ENCODE results near the gene JPH2. TPM values are rescaled to one million over a fixed set of nuclear protein-coding genes. Genes with fewer than 3 reads are reported as not detected.

Gene JPH2
- total and polyA plus RNA-seq, 10 of the 15 experiments (the other 5 are each of a cell fraction or from before 2014, with no cell fraction given) = 0.16 TPM; not detected in 9

DNA sequence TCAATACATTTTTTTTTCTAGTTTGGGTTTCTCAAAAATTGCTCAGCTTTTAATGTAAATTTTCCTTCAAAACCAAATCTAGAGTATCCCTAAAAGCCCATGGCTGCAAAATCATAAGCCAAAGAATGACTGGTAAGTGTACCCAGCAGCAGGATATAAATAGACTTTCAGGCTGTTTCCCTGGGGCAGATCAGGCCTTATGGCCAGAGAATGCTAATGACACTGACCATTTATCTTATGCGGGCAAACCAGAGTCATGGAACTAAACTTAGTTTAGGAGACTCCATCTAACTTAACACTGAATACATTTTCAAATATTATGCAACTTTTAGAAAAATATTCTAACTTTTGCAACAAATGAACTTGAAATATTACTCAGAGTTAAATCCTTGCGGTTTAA lies 16.2 kb upstream of the JPH2 start:
- no peaks in the 10 kb centered on the region for H3K4me1 ChIP-seq (ENCODE audit: control insufficient read depth, insufficient read depth, low read length)
- ChIA-PET CTCF (interaction anchor here (0.8 to 2.0 kb wide), 5 partner anchors 13 to 511 kb away, joined by 3 to 6 read pairs (median 4); partner anchors contain the start of gene FITM2), SMC1A (ENCODE audit: uncharacterized antibody, unreplicated experiment) (no interaction called here), RAD21 (ENCODE audit: unreplicated experiment) (no interaction called here), POLR2A (interaction anchor here (0.6 kb wide), 1 partner anchor 408 kb away, joined by 4 read pairs; no protein-coding TSS in a partner anchor)
- H3K36me3 ChIP-seq (ENCODE audit: control insufficient read depth in 2 of 2, insufficient read depth in 2 of 2, low read length in 1 of 2) = peaks cover 8 to 35% of the 10 kb centered on the region in 2 experiments
- intact Hi-C loops (cut with micrococcal nuclease; ENCODE audit: unreplicated experiment) = no loop called here
- no TSS peak for BruUV-seq (replicated peaks)
- WGBS (ENCODE audit: insufficient coverage, insufficient replicate concordance, low lambda C conversion rate, missing lambda C conversion rate) = 95% methylated on average over 2 of the region's 2 CpGs
- H3K27me3 ChIP-seq (replicated peaks in 1 of 2; ENCODE audit: control insufficient read depth in 2 of 2, insufficient read depth in 2 of 2, low read length in 1 of 2) = no peaks in the 10 kb centered on the region
- H4K20me1 ChIP-seq (ENCODE audit: control insufficient read depth, insufficient read depth) = no peaks in the 10 kb centered on the region
- no peak for DNase-seq (ENCODE audit: low read depth, low spot score)
- H2AFZ ChIP-seq (ENCODE audit: control insufficient read depth, low read depth, low read length) = no peak overlapping the region
- H3K9me3 ChIP-seq (replicated peaks; ENCODE audit: control insufficient read depth, insufficient read depth, low read length) = no peaks in the 10 kb centered on the region
- ATAC-seq = no peak
- peaks cover 23% of the 10 kb centered on the region for H3K79me2 ChIP-seq (ENCODE audit: control insufficient read depth, insufficient read depth, low read length)
- no peak overlapping the region for H3K27ac ChIP-seq (ENCODE audit: control insufficient read depth, insufficient read depth)
- no peak for FAIRE-seq
- TF ChIP-seq, protein P1, sequence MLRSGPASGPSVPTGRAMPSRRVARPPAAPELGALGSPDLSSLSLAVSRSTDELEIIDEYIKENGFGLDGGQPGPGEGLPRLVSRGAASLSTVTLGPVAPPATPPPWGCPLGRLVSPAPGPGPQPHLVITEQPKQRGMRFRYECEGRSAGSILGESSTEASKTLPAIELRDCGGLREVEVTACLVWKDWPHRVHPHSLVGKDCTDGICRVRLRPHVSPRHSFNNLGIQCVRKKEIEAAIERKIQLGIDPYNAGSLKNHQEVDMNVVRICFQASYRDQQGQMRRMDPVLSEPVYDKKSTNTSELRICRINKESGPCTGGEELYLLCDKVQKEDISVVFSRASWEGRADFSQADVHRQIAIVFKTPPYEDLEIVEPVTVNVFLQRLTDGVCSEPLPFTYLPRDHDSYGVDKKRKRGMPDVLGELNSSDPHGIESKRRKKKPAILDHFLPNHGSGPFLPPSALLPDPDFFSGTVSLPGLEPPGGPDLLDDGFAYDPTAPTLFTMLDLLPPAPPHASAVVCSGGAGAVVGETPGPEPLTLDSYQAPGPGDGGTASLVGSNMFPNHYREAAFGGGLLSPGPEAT (IDR thresholded peaks at IDR 0.05; ENCODE audit: low read depth) = no peak
- TF ChIP-seq SMAD5 (IDR thresholded peaks at IDR 0.05; ENCODE audit: low read depth) = no peak
- TF ChIP-seq FOS (IDR thresholded peaks at IDR 0.05; ENCODE audit: borderline replicate concordance, extremely low read depth, insufficient read length) = no peak
- TF ChIP-seq FOXK2 (IDR thresholded peaks at IDR 0.05) = no peak
- no peak for TF ChIP-seq SP1 (IDR thresholded peaks at IDR 0.05; ENCODE audit: low read depth, low read length)
- TF ChIP-seq TCF3 (IDR thresholded peaks at IDR 0.05; ENCODE audit: borderline replicate concordance, insufficient read depth, low read depth, low read length) = no peak
- no peak for TF ChIP-seq PBX3 (IDR thresholded peaks at IDR 0.05; ENCODE audit: insufficient replicate concordance, low read depth, low read length)
- TF ChIP-seq PML (IDR thresholded peaks at IDR 0.05; ENCODE audit: low read length) = no peak
- TF ChIP-seq, protein P2, sequence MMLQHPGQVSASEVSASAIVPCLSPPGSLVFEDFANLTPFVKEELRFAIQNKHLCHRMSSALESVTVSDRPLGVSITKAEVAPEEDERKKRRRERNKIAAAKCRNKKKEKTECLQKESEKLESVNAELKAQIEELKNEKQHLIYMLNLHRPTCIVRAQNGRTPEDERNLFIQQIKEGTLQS (IDR thresholded peaks at IDR 0.05; ENCODE audit: borderline replicate concordance, extremely low read depth, low read depth, low read length) = no peak
- no peak for TF ChIP-seq CUX1 (IDR thresholded peaks at IDR 0.05; ENCODE audit: insufficient replicate concordance, low read depth, low read length)
- TF ChIP-seq WRNIP1 (IDR thresholded peaks at IDR 0.05; ENCODE audit: borderline replicate concordance, low read depth, low read length) = no peak
- TF ChIP-seq TAF1 (IDR thresholded peaks at IDR 0.05; ENCODE audit: borderline replicate concordance, low read depth, low read length) = no peak
- no peak for TF ChIP-seq POLR2A (IDR thresholded peaks at IDR 0.05; ENCODE audit: low read depth, low read length)
- TF ChIP-seq HCFC1 (IDR thresholded peaks at IDR 0.05; ENCODE audit: low read length) = no peak
- no peak overlapping the region for H3K9ac ChIP-seq (ENCODE audit: control insufficient read depth, insufficient read depth, low read length)
- H3K4me2 ChIP-seq (ENCODE audit: control insufficient read depth, insufficient read depth) = no peak overlapping the region
- H3K4me3 ChIP-seq = no peak overlapping the region
- in situ Hi-C loops (cut with MboI) = no loop called here

Measured in GM12878 (cell line).